GM23338 (cell line): ENCODE results near the gene SSH2.

ENCODE experiments used
- CREB1 ChIP-seq: fragments of 250-450 bp; sonication (Bioruptor Pico); IDR thresholded peaks from 2 replicates; pipeline ENCODE4 v1.5.0; 2020; ENCODE audit warnings: low read depth, mild to moderate bottlenecking, moderate library complexity
- CTCF ChIP-seq, 2 experiments: fragments of 200-600 bp in 1 of 2; sonication (generic) in 1 of 2; conservative IDR thresholded peaks; 2 replicates each; pipeline versions ENCODE4 v1.5.1 to v1.6.1; 2016 to 2017; ENCODE audit warnings: antibody characterized with exemption in 2 of 2, low read depth in 2 of 2, mild to moderate bottlenecking in 2 of 2, moderate library complexity in 1 of 2
- EZH2 ChIP-seq: fragments of 200-600 bp; sonication (generic); IDR thresholded peaks from one replicate; pipeline ENCODE4 v1.8.0; 2017; ENCODE audit warnings: antibody characterized with exemption, mild to moderate bottlenecking, low read depth; ENCODE audit not compliant: unreplicated experiment
- EZH2phosphoT487 ChIP-seq: fragments of 200-600 bp; sonication (generic); IDR thresholded peaks from one replicate; pipeline ENCODE4 v1.8.1; 2018; ENCODE audit warnings: antibody characterized with exemption; ENCODE audit not compliant: unreplicated experiment
- JUNB ChIP-seq: IDR thresholded peaks from one replicate; pipeline ENCODE4 v1.6.1; 2016; ENCODE audit warnings: antibody characterized with exemption; ENCODE audit not compliant: unreplicated experiment
- POLR2AphosphoS5 ChIP-seq: IDR thresholded peaks from 2 replicates; pipeline ENCODE4 v1.6.1; 2016; ENCODE audit warnings: antibody characterized with exemption, low read depth
- STAT1 ChIP-seq: IDR thresholded peaks from one replicate; pipeline ENCODE4 v1.6.1; 2016; ENCODE audit warnings: antibody characterized with exemption; ENCODE audit not compliant: unreplicated experiment
- ZNF331 ChIP-seq: fragments of 250-450 bp; sonication (Bioruptor Pico); IDR thresholded peaks from 2 replicates; pipeline ENCODE4 v1.5.0; 2020; ENCODE audit warnings: low read depth, mild to moderate bottlenecking, moderate library complexity
- TF ChIP-seq, protein P1 (sequence below): IDR thresholded peaks from one replicate; pipeline ENCODE4 v1.6.1; 2018; ENCODE audit warnings: antibody characterized with exemption; ENCODE audit not compliant: unreplicated experiment
- TF ChIP-seq, protein P2 (sequence below): IDR thresholded peaks from 2 replicates; pipeline ENCODE4 v1.6.1; 2016; ENCODE audit warnings: antibody characterized with exemption

GRCh38 chr17:29909236-29910003, 20.6 kb downstream of the SSH2 start:
- TF ChIP-seq CTCF (conservative IDR thresholded peaks at IDR 0.05; ENCODE audit: low read depth in 2 of 2) (no peak), EZH2 (no peak), CREB1 (CRISPR knock-in tag) (no peak), ZNF331 (CRISPR knock-in tag) (no peak), EZH2phosphoT487 (no peak), POLR2AphosphoS5 (no peak), JUNB (no peak), STAT1 (no peak)
- TF ChIP-seq, protein P1, sequence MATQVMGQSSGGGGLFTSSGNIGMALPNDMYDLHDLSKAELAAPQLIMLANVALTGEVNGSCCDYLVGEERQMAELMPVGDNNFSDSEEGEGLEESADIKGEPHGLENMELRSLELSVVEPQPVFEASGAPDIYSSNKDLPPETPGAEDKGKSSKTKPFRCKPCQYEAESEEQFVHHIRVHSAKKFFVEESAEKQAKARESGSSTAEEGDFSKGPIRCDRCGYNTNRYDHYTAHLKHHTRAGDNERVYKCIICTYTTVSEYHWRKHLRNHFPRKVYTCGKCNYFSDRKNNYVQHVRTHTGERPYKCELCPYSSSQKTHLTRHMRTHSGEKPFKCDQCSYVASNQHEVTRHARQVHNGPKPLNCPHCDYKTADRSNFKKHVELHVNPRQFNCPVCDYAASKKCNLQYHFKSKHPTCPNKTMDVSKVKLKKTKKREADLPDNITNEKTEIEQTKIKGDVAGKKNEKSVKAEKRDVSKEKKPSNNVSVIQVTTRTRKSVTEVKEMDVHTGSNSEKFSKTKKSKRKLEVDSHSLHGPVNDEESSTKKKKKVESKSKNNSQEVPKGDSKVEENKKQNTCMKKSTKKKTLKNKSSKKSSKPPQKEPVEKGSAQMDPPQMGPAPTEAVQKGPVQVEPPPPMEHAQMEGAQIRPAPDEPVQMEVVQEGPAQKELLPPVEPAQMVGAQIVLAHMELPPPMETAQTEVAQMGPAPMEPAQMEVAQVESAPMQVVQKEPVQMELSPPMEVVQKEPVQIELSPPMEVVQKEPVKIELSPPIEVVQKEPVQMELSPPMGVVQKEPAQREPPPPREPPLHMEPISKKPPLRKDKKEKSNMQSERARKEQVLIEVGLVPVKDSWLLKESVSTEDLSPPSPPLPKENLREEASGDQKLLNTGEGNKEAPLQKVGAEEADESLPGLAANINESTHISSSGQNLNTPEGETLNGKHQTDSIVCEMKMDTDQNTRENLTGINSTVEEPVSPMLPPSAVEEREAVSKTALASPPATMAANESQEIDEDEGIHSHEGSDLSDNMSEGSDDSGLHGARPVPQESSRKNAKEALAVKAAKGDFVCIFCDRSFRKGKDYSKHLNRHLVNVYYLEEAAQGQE = no peak
- TF ChIP-seq, protein P2, sequence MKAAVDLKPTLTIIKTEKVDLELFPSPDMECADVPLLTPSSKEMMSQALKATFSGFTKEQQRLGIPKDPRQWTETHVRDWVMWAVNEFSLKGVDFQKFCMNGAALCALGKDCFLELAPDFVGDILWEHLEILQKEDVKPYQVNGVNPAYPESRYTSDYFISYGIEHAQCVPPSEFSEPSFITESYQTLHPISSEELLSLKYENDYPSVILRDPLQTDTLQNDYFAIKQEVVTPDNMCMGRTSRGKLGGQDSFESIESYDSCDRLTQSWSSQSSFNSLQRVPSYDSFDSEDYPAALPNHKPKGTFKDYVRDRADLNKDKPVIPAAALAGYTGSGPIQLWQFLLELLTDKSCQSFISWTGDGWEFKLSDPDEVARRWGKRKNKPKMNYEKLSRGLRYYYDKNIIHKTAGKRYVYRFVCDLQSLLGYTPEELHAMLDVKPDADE = no peak
